SK-MEL-5 (cell line): ENCODE results near the gene WDR86. TPM values are rescaled to one million over a fixed set of nuclear protein-coding genes. Genes with fewer than 3 reads are reported as not detected.

Experiments used
- DNase-seq: peaks from one replicate; pipeline ENCODE4 v3.0.0-alpha.2; 2016; ENCODE audit warnings: low read depth, low spot score
- in situ Hi-C: cut with HindIII; loops from 2 replicates; pipeline ENCODE4 v1.10.0; 2016; ENCODE audit warnings: low sequenced_read_pairs, high pct_unique_total_duplicates, low pct_unique_long_range_greater_than_20kb
- total RNA-seq: library from RNA; depleted of rRNA; stranded (reverse); fragments of >200 nt; shearing (Covaris generic); gene quantifications from 2 replicates; pipeline ENCODE4 v1.2.3, GENCODE V29; 2014

Gene WDR86
- total RNA-seq, 1 experiment from 2014 or later, result not detected

- in situ Hi-C loops, result no loop called here
- no peak for DNase-seq
Measured at GRCh38 chr7:151400626-151401315, 9.1 kb downstream of the WDR86 start.

- in situ Hi-C loops, result no loop called here
- DNase-seq, result no peak
Measured at GRCh38 chr7:151399906-151400305, 9.9 kb downstream of the WDR86 start.

GRCh38 chr7:151399305-151399601 lies 10.6 kb downstream of the WDR86 start:
- in situ Hi-C loops, result no loop called here
- DNase-seq, result no peak

GRCh38 chr7:151398446-151399304 lies 11.2 kb downstream of the WDR86 start:
- in situ Hi-C loops, result no loop called here
- no peak for DNase-seq

- in situ Hi-C loops, result no loop called here
- DNase-seq, result no peak
Measured at GRCh38 chr7:151397026-151397425, 12.8 kb downstream of the WDR86 start.

- no peak for DNase-seq
- in situ Hi-C loops, result no loop called here
Measured at GRCh38 chr7:151396328-151396970, 13.4 kb downstream of the WDR86 start.

- no peak for DNase-seq
- in situ Hi-C loops, result no loop called here
Measured at GRCh38 chr7:151395036-151395367, 14.8 kb downstream of the WDR86 start.

- in situ Hi-C loops, result no loop called here
- DNase-seq, result no peak
Measured at GRCh38 chr7:151394076-151395035, 15.5 kb downstream of the WDR86 start.

- in situ Hi-C loops, result no loop called here
- no peak for DNase-seq
Measured at GRCh38 chr7:151393031-151393977, 16.5 kb downstream of the WDR86 start.

- DNase-seq, result no peak
- in situ Hi-C loops, result no loop called here
Measured at GRCh38 chr7:151392426-151392825, 17.4 kb downstream of the WDR86 start.

- in situ Hi-C loops, result no loop called here
- no peak for DNase-seq
Measured at GRCh38 chr7:151392002-151392401, 17.8 kb downstream of the WDR86 start.

DNA sequence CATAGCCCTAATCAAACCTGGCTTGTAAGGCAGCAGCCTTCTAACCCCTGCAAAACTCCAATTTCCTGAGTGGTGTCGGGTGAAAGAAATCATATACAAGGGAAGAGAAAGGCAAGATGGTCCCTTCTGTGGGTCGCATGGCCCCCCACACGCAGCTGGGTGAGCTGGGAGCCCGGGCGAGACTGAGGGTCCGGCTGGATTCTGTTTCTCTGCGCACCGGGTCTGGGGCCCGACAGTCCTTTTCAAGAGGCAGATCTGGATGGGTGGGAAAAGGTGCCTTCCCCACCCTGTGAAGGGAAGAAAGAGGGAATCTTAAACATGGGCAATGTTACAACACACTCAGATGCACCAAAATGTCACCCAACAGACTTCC lies 18.5 kb downstream of the WDR86 start:
- no peak for DNase-seq
- in situ Hi-C loops, result no loop called here

DNA sequence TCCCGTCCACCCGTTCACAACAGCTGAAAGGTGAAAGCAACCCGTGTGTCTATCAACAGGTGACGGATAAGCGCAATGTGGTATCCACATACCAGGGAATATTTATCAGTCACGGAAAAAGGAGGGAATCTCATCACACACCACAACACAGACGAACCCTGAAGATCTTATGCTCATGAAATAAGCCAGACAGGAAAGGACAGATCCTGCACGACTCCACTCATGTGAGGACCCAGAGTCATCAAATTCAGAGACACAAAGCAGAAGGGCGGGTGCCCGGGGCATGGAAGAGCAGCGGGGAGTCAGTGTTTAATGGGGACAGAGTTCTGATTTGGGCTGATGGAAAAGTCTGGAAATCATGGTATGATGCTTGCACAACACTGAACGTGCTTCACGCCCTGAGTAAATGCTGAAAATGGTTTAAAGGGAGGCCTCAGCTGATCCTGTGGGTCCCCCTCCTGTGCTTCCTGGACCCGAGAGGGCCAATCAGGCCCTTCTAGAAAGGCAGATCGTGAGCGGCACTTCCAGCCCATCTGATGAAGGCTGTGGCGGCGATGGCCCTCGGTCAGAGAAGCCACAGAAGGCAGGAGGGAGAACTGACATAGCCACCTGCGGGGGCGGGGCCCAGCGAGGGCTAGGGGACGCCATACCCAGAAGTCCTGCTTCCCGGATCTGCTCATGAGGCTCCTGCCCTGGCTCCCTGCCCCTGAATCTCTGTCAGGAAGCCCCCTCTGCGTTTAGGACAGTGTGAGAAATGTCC lies 19.1 kb downstream of the WDR86 start:
- in situ Hi-C loops, result no loop called here
- DNase-seq, result no peak

- in situ Hi-C loops, result no loop called here
- no peak for DNase-seq
Measured at GRCh38 chr7:151389768-151390597, 19.9 kb downstream of the WDR86 start.

- in situ Hi-C loops, result no loop called here
- no peak for DNase-seq
Measured at GRCh38 chr7:151389096-151389767, 20.6 kb downstream of the WDR86 start.
